Activated T-helper 1 cell treated with anti-CD3 and anti-CD28 coated beads, Interleukin-2, amount 50 U/mL, for 16 hours (primary cell): ENCODE results near the gene CEL.
"Not testable (repeated sequence)": the region's sequence is repeated elsewhere in the genome, so short reads cannot be mapped to it uniquely, and the experiment has no call there.

ENCODE experiments used
- DNase-seq, 2 donors: peaks; one replicate each; pipeline ENCODE4 v3.0.0-alpha.2; 2020; ENCODE audit warnings: low read depth in 1 of 2, low spot score in 1 of 2

CEL gene

GRCh38 chr9:133063500-133064231 is 1.9 kb downstream of the CEL start:
- no peak for DNase-seq

- no peak for DNase-seq
Measured at GRCh38 chr9:133064241-133065069, 2.7 kb downstream of the CEL start.

- no peak for DNase-seq
Measured at GRCh38 chr9:133065070-133065388, 3.2 kb downstream of the CEL start.

DNA sequence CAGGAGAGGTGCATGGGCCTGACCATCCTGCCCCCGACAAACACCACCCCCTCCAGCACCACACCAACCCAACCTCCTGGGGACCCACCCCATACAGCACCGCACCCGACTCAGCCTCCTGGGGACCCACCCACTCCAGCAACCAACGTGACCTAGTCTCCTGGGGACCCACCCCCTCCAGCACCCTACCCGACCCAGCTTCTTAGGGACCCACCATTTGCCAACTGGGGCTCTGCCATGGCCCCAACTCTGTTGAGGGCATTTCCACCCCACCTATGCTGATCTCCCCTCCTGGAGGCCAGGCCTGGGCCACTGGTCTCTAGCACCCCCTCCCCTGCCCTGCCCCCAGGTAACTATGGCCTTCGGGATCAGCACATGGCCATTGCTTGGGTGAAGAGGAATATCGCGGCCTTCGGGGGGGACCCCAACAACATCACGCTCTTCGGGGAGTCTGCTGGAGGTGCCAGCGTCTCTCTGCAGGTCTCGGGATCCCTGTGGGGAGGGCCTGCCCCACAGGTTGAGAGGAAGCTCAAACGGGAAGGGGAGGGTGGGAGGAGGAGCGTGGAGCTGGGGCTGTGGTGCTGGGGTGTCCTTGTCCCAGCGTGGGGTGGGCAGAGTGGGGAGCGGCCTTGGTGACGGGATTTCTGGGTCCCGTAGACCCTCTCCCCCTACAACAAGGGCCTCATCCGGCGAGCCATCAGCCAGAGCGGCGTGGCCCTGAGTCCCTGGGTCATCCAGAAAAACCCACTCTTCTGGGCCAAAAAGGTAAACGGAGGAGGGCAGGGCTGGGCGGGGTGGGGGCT is 4.6 kb downstream of the CEL start:
- DNase-seq = no peak

DNA sequence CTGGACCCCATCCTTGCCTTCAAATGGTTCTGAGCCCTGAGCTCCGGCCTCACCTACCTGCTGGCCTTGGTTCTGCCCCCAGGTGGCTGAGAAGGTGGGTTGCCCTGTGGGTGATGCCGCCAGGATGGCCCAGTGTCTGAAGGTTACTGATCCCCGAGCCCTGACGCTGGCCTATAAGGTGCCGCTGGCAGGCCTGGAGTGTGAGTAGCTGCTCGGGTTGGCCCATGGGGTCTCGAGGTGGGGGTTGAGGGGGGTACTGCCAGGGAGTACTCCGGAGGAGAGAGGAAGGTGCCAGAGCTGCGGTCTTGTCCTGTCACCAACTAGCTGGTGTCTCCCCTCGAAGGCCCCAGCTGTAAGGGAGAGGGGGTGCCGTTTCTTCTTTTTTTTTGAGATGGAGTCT is 5.2 kb downstream of the CEL start:
- no peak for DNase-seq

- no peak for DNase-seq
Measured at GRCh38 chr9:133067813-133068212, 6.0 kb downstream of the CEL start.

DNA sequence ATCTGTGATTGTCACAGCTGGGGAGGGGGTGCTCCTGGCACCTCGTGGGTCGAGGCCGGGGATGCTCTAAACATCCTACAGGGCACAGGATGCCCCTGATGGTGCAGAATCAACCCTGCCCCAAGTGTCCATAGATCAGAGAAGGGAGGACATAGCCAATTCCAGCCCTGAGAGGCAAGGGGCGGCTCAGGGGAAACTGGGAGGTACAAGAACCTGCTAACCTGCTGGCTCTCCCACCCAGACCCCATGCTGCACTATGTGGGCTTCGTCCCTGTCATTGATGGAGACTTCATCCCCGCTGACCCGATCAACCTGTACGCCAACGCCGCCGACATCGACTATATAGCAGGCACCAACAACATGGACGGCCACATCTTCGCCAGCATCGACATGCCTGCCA is 6.7 kb downstream of the CEL start:
- not testable (repeated sequence) for DNase-seq

- not testable (repeated sequence) for DNase-seq
Measured at GRCh38 chr9:133070500-133070961, 8.8 kb downstream of the CEL start.

DNA sequence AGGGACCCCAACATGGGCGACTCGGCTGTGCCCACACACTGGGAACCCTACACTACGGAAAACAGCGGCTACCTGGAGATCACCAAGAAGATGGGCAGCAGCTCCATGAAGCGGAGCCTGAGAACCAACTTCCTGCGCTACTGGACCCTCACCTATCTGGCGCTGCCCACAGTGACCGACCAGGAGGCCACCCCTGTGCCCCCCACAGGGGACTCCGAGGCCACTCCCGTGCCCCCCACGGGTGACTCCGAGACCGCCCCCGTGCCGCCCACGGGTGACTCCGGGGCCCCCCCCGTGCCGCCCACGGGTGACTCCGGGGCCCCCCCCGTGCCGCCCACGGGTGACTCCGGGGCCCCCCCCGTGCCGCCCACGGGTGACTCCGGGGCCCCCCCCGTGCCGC is 9.2 kb downstream of the CEL start:
- DNase-seq = not testable (repeated sequence)

GRCh38 chr9:133071484-133072150 is 9.8 kb downstream of the CEL start:
- no peak for DNase-seq

DNA sequence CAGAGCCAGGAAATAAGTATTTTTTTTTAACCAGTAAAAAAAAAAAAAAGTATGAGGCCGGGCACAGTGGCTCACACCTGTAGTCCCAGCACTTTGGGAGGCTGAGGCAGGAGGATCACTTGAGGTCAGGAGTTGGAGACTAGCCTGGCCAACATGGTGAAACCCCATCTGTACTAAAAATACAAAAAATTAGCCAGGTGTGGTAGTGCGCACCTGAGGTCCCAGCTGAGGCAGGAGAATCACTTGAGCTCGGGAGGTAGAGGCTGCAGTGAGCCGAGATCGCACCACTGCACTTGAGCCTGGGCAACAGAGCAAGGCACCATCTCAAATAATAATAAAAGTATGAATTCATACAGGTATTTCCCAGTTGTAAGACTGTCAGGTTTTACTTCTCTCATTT is 10.4 kb downstream of the CEL start:
- DNase-seq = not testable (repeated sequence)

DNA sequence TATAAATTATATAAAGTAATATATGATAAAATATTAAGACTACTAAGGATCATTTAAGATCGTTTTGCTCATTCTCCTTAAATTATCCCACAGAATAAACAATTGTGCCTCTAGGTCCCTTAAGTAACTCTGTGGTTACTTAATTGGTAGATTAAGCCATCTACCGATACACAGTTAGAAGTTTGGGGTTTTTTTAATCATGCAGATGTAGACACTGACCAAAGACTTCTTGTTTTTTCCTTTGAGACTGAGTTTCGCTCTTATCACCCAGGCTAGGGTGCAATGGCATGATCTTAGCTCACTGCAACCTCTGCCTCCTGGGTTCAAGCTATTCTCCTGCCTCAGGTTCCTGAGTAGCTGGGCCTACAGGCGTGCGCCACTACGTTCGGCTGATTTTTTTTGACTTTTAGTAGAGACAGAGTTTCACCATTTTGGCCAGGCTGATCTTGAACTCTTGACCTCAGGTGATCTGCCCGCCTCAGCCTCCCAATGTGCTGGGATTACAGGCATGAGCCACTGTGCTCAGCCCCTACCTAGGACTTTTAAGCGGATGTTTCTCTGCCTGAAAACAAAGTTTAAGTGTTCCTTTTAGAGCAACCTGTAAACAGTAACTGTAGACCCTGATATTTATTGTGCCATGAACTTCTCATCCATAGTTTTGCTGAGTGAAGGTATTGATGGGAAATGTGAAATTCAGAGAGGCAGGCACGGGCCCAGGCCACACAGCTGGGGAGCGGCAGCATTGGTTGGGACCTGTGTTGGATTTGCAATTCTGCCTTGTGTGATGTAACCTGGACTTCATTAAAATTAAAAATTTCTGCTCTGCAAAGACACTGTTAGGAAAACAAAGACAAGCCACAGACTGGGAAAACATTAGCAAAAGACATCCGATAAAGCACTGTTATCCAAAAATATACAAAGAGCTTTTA is 11.6 kb downstream of the CEL start:
- DNase-seq = no peak

GRCh38 chr9:133074111-133074651 is 12.4 kb downstream of the CEL start:
- DNase-seq = no peak

DNA sequence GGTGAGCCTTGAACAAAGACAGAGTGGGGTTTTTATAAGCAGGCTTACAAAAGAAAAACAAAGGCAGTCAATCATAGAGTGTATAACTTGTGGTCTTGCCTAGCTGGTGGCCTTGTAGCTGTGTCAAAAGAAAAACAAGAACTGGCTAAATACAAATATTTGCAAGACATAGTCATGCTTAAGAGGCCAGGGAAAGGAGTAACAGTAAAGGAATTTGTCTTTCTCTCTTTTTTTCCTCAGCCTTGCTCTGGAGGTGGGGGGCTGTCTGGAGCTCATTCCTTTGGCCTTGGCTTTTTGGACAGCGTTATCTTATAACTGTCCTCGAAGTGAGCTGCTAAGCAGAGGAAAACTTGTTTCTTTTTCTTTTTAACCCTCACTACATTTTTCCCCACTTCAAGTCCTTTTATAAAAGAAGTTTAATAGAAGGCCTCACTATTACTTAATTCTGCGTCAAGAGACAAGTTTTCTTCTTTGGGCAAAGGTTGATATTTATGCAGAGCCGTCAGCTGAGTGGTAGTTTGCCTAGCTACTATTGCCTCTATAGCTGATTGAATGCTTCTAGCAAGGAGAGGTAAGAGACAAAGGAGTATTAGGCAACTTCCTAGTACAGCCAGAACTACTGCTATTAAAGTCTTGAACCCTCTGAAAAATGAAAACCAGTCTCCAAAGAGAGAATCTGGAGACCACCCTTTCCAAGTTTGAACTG is 14.3 kb downstream of the CEL start:
- no peak for DNase-seq

DNA sequence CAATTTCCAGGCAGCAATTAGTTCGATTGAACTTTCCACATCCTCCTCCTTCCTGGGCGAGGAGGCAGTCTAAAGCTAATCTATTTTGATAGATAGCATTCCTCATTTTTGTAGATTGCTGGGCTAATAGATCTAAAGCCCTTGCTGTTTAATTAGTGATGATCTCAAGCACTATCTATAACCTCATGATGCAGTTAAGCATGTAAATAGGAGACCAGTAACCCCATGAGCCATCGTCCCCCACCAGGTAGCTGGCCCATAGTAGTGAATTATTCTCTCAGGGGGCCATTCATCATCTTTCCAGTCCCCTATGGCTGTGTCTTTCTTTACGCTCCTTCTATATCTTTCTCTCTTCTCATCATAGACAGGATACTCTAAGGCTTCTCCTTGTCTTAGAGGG is 14.9 kb downstream of the CEL start:
- DNase-seq = no peak

GRCh38 chr9:133078486-133078885 is 16.7 kb downstream of the CEL start:
- no peak for DNase-seq

DNA sequence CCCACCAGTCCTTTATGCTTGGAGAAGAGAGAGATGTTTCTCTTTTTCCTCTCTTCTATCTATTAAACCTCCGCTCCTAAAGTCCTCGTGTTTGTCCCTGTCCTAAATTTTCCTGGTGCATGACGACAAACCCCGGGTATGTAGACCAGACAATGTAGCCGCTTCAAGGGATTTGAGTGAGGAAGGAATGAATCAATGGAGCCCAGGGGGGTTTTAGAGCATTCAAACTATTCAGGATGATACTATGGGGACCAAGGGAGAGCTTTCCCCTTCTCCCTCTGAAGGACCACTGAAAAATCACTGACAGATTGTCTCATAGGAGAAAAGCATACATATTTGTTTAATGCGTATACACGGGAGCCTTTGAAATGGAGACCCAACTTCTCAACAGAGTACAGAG is 18.4 kb downstream of the CEL start:
- no peak for DNase-seq

DNA sequence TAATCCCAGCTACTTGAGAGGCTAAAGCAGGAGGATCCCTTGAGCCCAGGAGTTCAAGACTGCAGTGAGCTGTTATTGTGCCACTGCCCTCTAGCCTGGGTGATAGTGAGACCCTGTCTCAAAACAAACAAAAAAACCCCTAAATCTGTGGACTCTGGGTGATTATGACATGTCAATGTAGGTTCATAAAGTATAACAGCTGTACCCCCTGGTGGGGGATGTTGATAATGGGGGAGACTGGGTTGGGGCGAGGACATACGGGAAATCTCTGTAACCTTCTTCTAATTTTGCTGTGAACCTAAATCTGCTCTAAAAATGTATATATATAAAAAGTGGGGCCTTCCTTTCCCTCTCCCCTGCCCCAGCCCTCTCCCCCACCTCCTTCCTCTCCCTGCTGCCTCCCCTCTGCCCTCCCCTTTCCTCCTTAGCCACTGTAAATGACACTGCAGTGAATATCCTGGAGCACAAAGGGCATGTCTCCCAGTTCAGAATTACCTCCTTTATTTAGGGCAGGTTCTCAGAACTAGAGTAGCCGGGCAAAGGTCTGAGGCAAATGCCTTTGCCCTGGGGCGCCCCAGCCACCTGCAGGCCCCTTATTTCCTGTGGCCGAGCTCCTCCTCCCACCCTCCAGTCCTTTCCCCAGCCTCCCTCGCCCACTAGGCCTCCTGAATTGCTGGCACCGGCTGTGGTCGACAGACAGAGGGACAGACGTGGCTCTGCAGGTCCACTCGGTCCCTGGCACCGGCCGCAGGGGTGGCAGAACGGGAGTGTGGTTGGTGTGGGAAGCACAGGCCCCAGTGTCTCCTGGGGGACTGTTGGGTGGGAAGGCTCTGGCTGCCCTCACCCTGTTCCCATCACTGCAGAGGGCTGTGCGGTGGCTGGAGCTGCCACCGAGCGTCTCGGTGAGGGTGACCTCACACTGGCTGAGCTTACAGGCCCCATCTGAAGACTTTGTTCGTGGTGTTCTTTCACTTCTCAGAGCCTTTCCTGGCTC is 19.3 kb downstream of the CEL start:
- not testable (repeated sequence) for DNase-seq
